ENCODE measurements around the gene CFAP46.

CFAP46 gene

GRCh38 chr10:132899054-132899750 lies 43.2 kb downstream of the CFAP46 start:
- TF ChIP-seq CTCF (IDR thresholded peaks at IDR 0.05; ENCODE audit: borderline replicate concordance, extremely low read depth, low read length, poor library complexity, severe bottlenecking) = no peak
- no peak for TF ChIP-seq EZH2 (IDR thresholded peaks at IDR 0.05; ENCODE audit: borderline replicate concordance, low read depth, low read length, severe bottlenecking)
- Histone ChIP-seq H3K27ac (ENCODE audit: low read length) (no peak overlapping the region), H2AFZ (ENCODE audit: low read depth, low read length) (no peak overlapping the region), H3K79me2 (ENCODE audit: insufficient read depth, low read length) (no peaks in the 10 kb centered on the region), H3K4me1 (ENCODE audit: insufficient read depth, low read length) (no peaks in the 10 kb centered on the region), H4K20me1 (ENCODE audit: insufficient read depth, low read length) (no peaks in the 10 kb centered on the region), H3K9me3 (ENCODE audit: insufficient read depth, low read length, severe bottlenecking) (peaks cover 4% of the 10 kb centered on the region), H3K4me2 (ENCODE audit: insufficient read depth, low read length) (no peak overlapping the region), H3K9ac (ENCODE audit: low read depth, low read length) (no peak overlapping the region), H3K27me3 (ENCODE audit: insufficient read depth, low read length, poor library complexity) (peaks cover 4% of the 10 kb centered on the region), H3K4me3 (ENCODE audit: low read depth in 1 of 2, low read length in 2 of 2) (no peak overlapping the region), H3K36me3 (ENCODE audit: insufficient read depth, low read length) (no peaks in the 10 kb centered on the region)
- DNase-seq = no peak
- ATAC-seq (ENCODE audit: insufficient read depth, low read depth) = no peak

GRCh38 chr10:132898391-132899053 lies 43.8 kb downstream of the CFAP46 start:
- H3K9me3 ChIP-seq (ENCODE audit: insufficient read depth, low read length, severe bottlenecking) = peaks cover 4% of the 10 kb centered on the region
- no peak overlapping the region for H2AFZ ChIP-seq (ENCODE audit: low read depth, low read length)
- H3K27me3 ChIP-seq (ENCODE audit: insufficient read depth, low read length, poor library complexity) = peaks cover 4% of the 10 kb centered on the region
- no peak overlapping the region for H3K4me2 ChIP-seq (ENCODE audit: insufficient read depth, low read length)
- H3K79me2 ChIP-seq (ENCODE audit: insufficient read depth, low read length) = no peaks in the 10 kb centered on the region
- no peaks in the 10 kb centered on the region for H3K36me3 ChIP-seq (ENCODE audit: insufficient read depth, low read length)
- TF ChIP-seq EZH2 (IDR thresholded peaks at IDR 0.05; ENCODE audit: borderline replicate concordance, low read depth, low read length, severe bottlenecking) (no peak), CTCF (IDR thresholded peaks at IDR 0.05; ENCODE audit: borderline replicate concordance, extremely low read depth, low read length, poor library complexity, severe bottlenecking) (no peak)
- no peaks in the 10 kb centered on the region for H4K20me1 ChIP-seq (ENCODE audit: insufficient read depth, low read length)
- no peak for DNase-seq
- no peak overlapping the region for H3K9ac ChIP-seq (ENCODE audit: low read depth, low read length)
- no peak for ATAC-seq (ENCODE audit: insufficient read depth, low read depth)
- H3K4me1 ChIP-seq (ENCODE audit: insufficient read depth, low read length) = no peaks in the 10 kb centered on the region
- H3K4me3 ChIP-seq (ENCODE audit: low read depth in 1 of 2, low read length in 2 of 2) = no peak overlapping the region
- no peak overlapping the region for H3K27ac ChIP-seq (ENCODE audit: low read length)

- ATAC-seq (ENCODE audit: insufficient read depth, low read depth) (no peak), DNase-seq (no peak)
- Histone ChIP-seq H3K4me3 (ENCODE audit: low read depth in 1 of 2, low read length in 2 of 2) (no peak overlapping the region), H2AFZ (ENCODE audit: low read depth, low read length) (no peak overlapping the region), H4K20me1 (ENCODE audit: insufficient read depth, low read length) (no peaks in the 10 kb centered on the region), H3K79me2 (ENCODE audit: insufficient read depth, low read length) (no peaks in the 10 kb centered on the region), H3K9ac (ENCODE audit: low read depth, low read length) (no peak overlapping the region), H3K27ac (ENCODE audit: low read length) (no peak overlapping the region), H3K4me1 (ENCODE audit: insufficient read depth, low read length) (no peaks in the 10 kb centered on the region), H3K36me3 (ENCODE audit: insufficient read depth, low read length) (no peaks in the 10 kb centered on the region), H3K27me3 (ENCODE audit: insufficient read depth, low read length, poor library complexity) (peaks cover 7% of the 10 kb centered on the region), H3K4me2 (ENCODE audit: insufficient read depth, low read length) (no peak overlapping the region), H3K9me3 (ENCODE audit: insufficient read depth, low read length, severe bottlenecking) (peaks cover 4% of the 10 kb centered on the region)
- TF ChIP-seq EZH2 (IDR thresholded peaks at IDR 0.05; ENCODE audit: borderline replicate concordance, low read depth, low read length, severe bottlenecking) (no peak), CTCF (IDR thresholded peaks at IDR 0.05; ENCODE audit: borderline replicate concordance, extremely low read depth, low read length, poor library complexity, severe bottlenecking) (no peak)
Measured at GRCh38 chr10:132897516-132898381, 44.6 kb downstream of the CFAP46 start.
